DMS 273 treated with DMSO at 0.1 percent for 48 hours (cell line): ENCODE data around the gene PLA2G2E.
A peak's percentile ranks its signal among the peaks of the same experiment; 100 is the strongest.
"Not testable (repeated sequence)": the region's sequence is repeated elsewhere in the genome, so short reads cannot be mapped to it uniquely, and the experiment has no call there.

Source experiments
- DNase-seq: peaks from one replicate; lab custom pipeline; 2025; lab: John Stamatoyannopoulos, UW

Gene PLA2G2E

DNA sequence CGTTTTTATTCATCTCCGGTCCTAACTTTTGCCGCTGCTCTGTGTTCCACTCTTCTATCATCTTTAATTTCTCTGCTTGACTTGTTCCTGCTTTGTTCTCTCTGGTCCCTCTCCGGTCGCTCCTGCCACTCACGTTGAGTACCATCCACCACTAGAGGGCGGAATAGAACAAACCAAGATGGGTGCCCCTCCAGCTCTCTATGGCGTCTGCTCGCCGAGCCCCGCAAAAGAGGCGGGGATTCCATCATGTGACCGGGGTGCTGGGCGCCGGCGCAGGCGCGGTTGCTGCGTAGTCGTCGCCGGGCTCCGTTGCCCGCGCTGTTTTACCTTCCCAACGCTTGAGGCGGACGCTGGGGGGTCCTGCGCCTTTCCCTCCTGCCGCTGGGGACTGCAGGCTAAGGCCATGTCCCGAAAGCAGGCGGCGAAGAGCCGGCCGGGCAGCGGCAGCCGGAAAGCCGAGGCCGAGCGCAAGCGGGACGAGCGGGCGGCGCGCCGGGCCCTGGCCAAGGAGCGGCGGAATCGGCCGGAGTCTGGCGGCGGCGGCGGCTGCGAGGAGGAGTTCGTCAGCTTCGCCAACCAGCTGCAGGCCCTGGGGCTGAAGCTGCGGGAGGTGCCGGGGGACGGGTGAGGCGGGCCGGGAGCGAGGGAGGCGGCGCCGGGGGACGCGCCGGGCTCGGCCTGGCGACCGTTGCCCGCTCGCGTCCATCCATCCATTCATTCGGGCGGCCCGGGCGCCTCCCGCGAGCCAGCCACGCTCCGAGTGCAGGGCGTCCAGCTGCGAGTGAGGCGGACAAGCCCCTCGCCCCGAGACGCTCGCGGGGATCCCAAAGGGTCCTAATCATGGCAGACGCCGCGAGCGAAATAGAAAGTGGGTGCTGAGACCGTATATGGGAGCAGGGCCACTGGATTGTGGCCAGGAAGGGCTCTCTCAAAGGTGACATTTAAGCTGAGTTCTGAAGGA, 41.0 kb downstream of the PLA2G2E start, which contains the start of gene OTUD3:
TSS of gene OTUD3 (plus strand) at position 285 of the 961 bp plus-strand sequence. CDS start at position 404, 119 bp downstream.
- DNase-seq: peak; percentile 93

- DNase-seq: not testable (repeated sequence)
Observed at GRCh38 chr1:19880841-19881240, 42.6 kb downstream of the PLA2G2E start.

DNA sequence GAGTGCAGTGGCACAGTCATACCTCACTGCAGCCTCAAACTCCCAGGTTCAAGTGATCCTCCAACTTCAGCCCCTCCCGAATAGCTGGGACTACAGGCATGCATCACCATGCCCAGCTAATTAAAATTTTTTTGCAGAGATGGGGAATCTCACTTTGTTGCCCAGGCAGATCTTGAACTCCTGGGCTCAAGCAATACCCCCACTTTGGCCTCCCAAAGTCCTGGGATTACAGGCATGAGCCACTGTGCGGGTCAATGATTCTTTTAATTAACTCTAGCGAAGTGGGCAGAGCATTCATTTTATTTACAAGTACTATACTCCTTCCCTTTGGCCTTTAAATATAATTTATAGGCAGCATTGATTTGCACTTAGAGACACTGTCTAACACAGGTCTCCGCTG, 43.8 kb downstream of the PLA2G2E start:
- DNase-seq: no peak

- DNase-seq: no peak
Observed at GRCh38 chr1:19879227-19879626, 44.2 kb downstream of the PLA2G2E start.

- no peak for DNase-seq
Observed at GRCh38 chr1:19878637-19878985, 44.8 kb downstream of the PLA2G2E start.

- DNase-seq: no peak
Observed at GRCh38 chr1:19877821-19878636, 45.4 kb downstream of the PLA2G2E start.

DNA sequence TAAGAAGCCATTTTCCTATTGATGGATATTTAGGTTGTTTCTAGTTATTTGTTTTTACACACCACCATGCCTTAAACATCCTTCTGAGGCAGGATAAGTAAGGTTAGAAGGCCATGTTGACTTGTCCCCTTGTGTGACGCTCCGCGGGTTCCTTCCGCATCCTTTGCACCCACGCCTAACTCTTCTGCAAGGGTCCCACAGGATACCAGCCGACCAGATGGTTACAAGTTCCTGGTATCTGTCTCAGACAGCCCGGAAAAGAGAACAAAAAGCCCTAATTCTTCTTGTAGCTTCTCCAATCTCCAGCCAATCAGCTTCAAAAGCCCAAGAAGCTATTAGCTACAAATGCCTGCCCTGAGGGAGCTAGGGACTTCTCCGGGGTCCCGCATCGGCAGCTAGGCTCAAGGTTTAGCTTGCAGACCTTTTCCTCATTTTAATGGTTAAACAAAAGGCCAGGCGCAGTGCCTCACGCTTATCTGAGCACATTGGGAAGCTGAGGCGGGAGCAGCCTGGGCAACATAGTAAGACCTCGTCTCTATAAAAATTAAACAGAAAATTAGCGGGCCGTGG, 46.2 kb downstream of the PLA2G2E start:
- no peak for DNase-seq

DNA sequence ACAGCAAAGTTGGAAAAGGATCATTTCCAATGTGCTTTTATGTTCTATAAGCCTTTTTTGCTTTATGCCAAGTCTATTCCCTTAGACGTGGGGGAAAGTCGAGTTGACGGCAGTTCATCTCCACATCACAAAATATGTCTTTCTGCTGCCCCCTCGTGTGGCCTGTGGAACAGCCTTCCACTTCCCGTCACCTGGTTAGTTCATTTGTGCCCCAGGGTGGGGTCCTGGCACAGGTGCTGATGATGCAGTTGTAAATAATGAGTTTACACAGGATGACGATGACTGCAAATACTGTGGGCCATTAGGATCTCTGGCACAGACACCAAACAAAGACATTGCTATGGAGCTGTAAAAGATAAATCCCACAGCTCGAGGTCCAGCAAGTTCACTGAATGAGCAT, 51.2 kb downstream of the PLA2G2E start:
- no peak for DNase-seq
